GM23248 (cell line): ENCODE data around the gene EEF2KMT. TPM values are rescaled to one million over a fixed set of nuclear protein-coding genes. Genes with fewer than 3 reads are reported as not detected.
"Not testable (repeated sequence)": the region's sequence is repeated elsewhere in the genome, so short reads cannot be mapped to it uniquely, and the experiment has no call there.

ENCODE experiments used
- DNase-seq: peaks from one replicate; pipeline ENCODE4 v3.0.0-alpha.2; 2015
- H2AFZ ChIP-seq: fragments of 200-600 bp; sonication (generic); 2 replicates; pipeline ENCODE4 v1.6.1; 2016; ENCODE audit warnings: antibody characterized with exemption
- H3F3A ChIP-seq: fragments of 200-600 bp; sonication (generic); 2 replicates; pipeline ENCODE4 v1.6.1; 2016; ENCODE audit warnings: mild to moderate bottlenecking, antibody characterized with exemption, mixed run types; ENCODE audit not compliant: insufficient read depth
- H3K27ac ChIP-seq: fragments of 200-600 bp; sonication (generic); 2 replicates; pipeline ENCODE4 v1.5.1; 2016; ENCODE audit warnings: mild to moderate bottlenecking
- H3K27me3 ChIP-seq: fragments of 200-600 bp; sonication (generic); replicated peaks from 2 replicates; pipeline ENCODE4 v1.6.1; 2016; ENCODE audit warnings: mild to moderate bottlenecking; ENCODE audit not compliant: insufficient read depth
- H3K36me3 ChIP-seq: fragments of 200-600 bp; sonication (generic); 2 replicates; pipeline ENCODE4 v1.6.1; 2016; ENCODE audit warnings: low read depth, mild to moderate bottlenecking
- H3K4me1 ChIP-seq: fragments of 200-600 bp; sonication (generic); 2 replicates; pipeline ENCODE4 v1.6.1; 2016; ENCODE audit warnings: mild to moderate bottlenecking; ENCODE audit not compliant: insufficient read depth
- H3K4me2 ChIP-seq: fragments of 200-600 bp; sonication (generic); one replicate; pipeline ENCODE4 v1.6.1; 2016; ENCODE audit warnings: mild to moderate bottlenecking; ENCODE audit not compliant: unreplicated experiment
- H3K4me3 ChIP-seq: fragments of 200-600 bp; sonication (generic); 2 replicates; pipeline ENCODE4 v1.5.1; 2016; ENCODE audit warnings: mild to moderate bottlenecking
- H3K79me2 ChIP-seq: fragments of 200-600 bp; sonication (generic); 2 replicates; pipeline ENCODE4 v1.6.1; 2016; ENCODE audit warnings: mild to moderate bottlenecking; ENCODE audit not compliant: insufficient read depth
- H3K9ac ChIP-seq: fragments of 200-600 bp; sonication (generic); 2 replicates; pipeline ENCODE4 v1.6.1; 2016; ENCODE audit warnings: mild to moderate bottlenecking
- H3K9me2 ChIP-seq: fragments of 200-600 bp; sonication (generic); 2 replicates; pipeline ENCODE4 v1.6.1; 2016; ENCODE audit warnings: mixed run types, mild to moderate bottlenecking, moderate library complexity; ENCODE audit not compliant: insufficient read depth
- H3K9me3 ChIP-seq: fragments of 200-600 bp; sonication (generic); one replicate; pipeline ENCODE4 v1.6.1; 2017; ENCODE audit warnings: low read depth
- H4K20me1 ChIP-seq: fragments of 200-600 bp; sonication (generic); 2 replicates; pipeline ENCODE4 v1.6.0; 2016; ENCODE audit not compliant: insufficient read depth
- EZH2 ChIP-seq: fragments of 200-600 bp; sonication (generic); IDR thresholded peaks from 2 replicates; pipeline ENCODE4 v1.6.1; 2018; ENCODE audit warnings: antibody characterized with exemption, mild to moderate bottlenecking; ENCODE audit not compliant: insufficient read depth, poor library complexity, severe bottlenecking
- EZH2phosphoT487 ChIP-seq: fragments of 200-600 bp; sonication (generic); IDR thresholded peaks from 2 replicates; pipeline ENCODE4 v1.6.1; 2018; ENCODE audit warnings: antibody characterized with exemption, moderate library complexity, mild to moderate bottlenecking, low read depth; ENCODE audit not compliant: insufficient read depth
- WGBS, 2 experiments: methylation state at CpG; one replicate each; pipeline ENCODE4 v1.1.6; 2015 to 2017; ENCODE audit warnings: low lambda C conversion rate in 2 of 2, low coverage in 1 of 2; ENCODE audit errors: missing lambda C conversion rate in 2 of 2; 5-methylcytosine and 5-hydroxymethylcytosine counted together
- in situ Hi-C: fragments of 300-500 bp; cut with MboI; formaldehyde crosslinking; loops from 2 replicates; pipeline ENCODE4 v1.15.0; 2020
- polyA plus RNA-seq: library from polyadenylated mRNA; unstranded; fragments of >200 nt; fragmentation: Nextera tagmentation; extraction: Ambion mirVana; gene quantifications from 2 replicates; pipeline ENCODE4 v1.2.1, GENCODE V29; 2016
- total RNA-seq: library from RNA; depleted of rRNA; stranded (reverse); fragments of >200 nt; shearing (Covaris generic); gene quantifications from 2 replicates; pipeline ENCODE4 v1.2.3, GENCODE V29; 2014; rRNA removed

EEF2KMT gene
- total RNA-seq = 11.2 and 12.4 TPM in 2 replicates
- 13.9 and 16.2 TPM in 2 replicates for polyA plus RNA-seq

GRCh38 chr16:5097470-5098220 is at the start of gene EEF2KMT:
TSS of gene EEF2KMT (minus strand) at chr16:5097795. CDS start at chr16:5097739, 56 bp downstream.
- Histone ChIP-seq H3K4me2 (peak within 1 kb of the TSS; percentile 75), H3K27ac (peak within 1 kb of the TSS; percentile 49), H3K9ac (peak within 1 kb of the TSS; percentile 84), H2AFZ (peak within 1 kb of the TSS; percentile 92), H3K4me3 (peak within 1 kb of the TSS; percentile 80)
- H3F3A ChIP-seq, H3K36me3 ChIP-seq, H4K20me1 ChIP-seq, H3K27me3 ChIP-seq, H3K4me1 ChIP-seq, in situ Hi-C loops, H3K9me3 ChIP-seq, H3K9me2 ChIP-seq, H3K79me2 ChIP-seq: not testable (repeated sequence)
- whole genome bisulfite sequencing, 2 experiments = 1 to 2% methylated on average over 48 to 66 of the region's 67 CpGs
- peak; percentile 99 for DNase-seq

- H3K27me3 ChIP-seq, H2AFZ ChIP-seq, H3F3A ChIP-seq, H4K20me1 ChIP-seq, H3K4me3 ChIP-seq, H3K9me3 ChIP-seq, H3K9ac ChIP-seq, H3K27ac ChIP-seq, H3K36me3 ChIP-seq, H3K79me2 ChIP-seq, H3K9me2 ChIP-seq, H3K4me1 ChIP-seq, in situ Hi-C loops, H3K4me2 ChIP-seq, DNase-seq: not testable (repeated sequence)
- WGBS, 2 experiments = 0% methylated on average over 1 of the region's 1 CpG
Observed at GRCh38 chr16:5144621-5144956, 47.0 kb upstream of the EEF2KMT start.

GRCh38 chr16:5143761-5144620 is 46.4 kb upstream of the EEF2KMT start:
- no peak overlapping the region for H3K9ac ChIP-seq
- H3K4me2 ChIP-seq = no peak overlapping the region

DNA sequence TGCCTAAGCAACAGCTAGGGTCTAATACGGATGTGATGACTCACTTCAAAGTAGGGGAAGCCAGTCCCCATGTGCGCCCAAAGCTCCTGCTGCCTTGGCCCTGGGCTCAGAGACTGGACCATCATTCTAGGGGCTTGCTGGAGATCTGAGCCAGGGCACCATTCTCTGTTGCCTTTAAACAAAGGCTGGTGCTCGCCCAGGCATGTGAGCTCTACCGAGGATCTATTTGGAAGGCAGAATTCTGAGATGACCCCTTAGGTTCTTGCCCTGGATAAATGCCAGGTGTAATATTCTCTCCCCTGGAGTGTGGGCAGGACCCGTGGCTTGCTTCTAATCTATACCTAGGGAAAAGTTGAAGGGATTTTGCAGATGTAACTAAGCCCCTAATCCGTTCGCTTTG is 42.6 kb upstream of the EEF2KMT start:
- DNase-seq, H3K79me2 ChIP-seq, H3K9ac ChIP-seq, H3K27ac ChIP-seq, H2AFZ ChIP-seq, H3K27me3 ChIP-seq, H3K9me2 ChIP-seq, H3K4me1 ChIP-seq, H3K9me3 ChIP-seq, in situ Hi-C loops, H3K36me3 ChIP-seq, H3K4me2 ChIP-seq, H4K20me1 ChIP-seq, H3K4me3 ChIP-seq, H3F3A ChIP-seq: not testable (repeated sequence)
- WGBS, 2 experiments = 24 to 25% methylated on average over 7 of the region's 7 CpGs

More at GRCh38 chr16:5143761-5144620, 46.4 kb upstream of the EEF2KMT start:
- Histone ChIP-seq H3K36me3 (no peaks in the 10 kb centered on the region), H2AFZ (no peak overlapping the region), H3K27me3 (no peaks in the 10 kb centered on the region), H3K4me3 (no peak overlapping the region), H3K4me1 (no peaks in the 10 kb centered on the region), H3K79me2 (no peaks in the 10 kb centered on the region), H3K27ac (no peak overlapping the region), H4K20me1 (no peaks in the 10 kb centered on the region), H3K9me3 (no peaks in the 10 kb centered on the region), H3F3A (no peaks in the 10 kb centered on the region), H3K9me2 (no peaks in the 10 kb centered on the region)
- 47 to 48% methylated on average over 7 of the region's 7 CpGs for WGBS, 2 experiments
- TF ChIP-seq EZH2phosphoT487 (no peak), EZH2 (no peak)
- in situ Hi-C loops = no loop called here
- no peak for DNase-seq

GRCh38 chr16:5134739-5135452 is 37.3 kb upstream of the EEF2KMT start:
- H3K79me2 ChIP-seq, H3K4me1 ChIP-seq, H3F3A ChIP-seq, H3K9me2 ChIP-seq, H3K27ac ChIP-seq, H3K4me3 ChIP-seq, DNase-seq, H2AFZ ChIP-seq, in situ Hi-C loops, H3K9me3 ChIP-seq, H3K4me2 ChIP-seq, H3K36me3 ChIP-seq, H3K27me3 ChIP-seq, H4K20me1 ChIP-seq, H3K9ac ChIP-seq: not testable (repeated sequence)
- WGBS, 2 experiments = 24 to 28% methylated on average over 13 of the region's 13 CpGs

- H4K20me1 ChIP-seq, H3K9me3 ChIP-seq, H3K27me3 ChIP-seq, H3K4me1 ChIP-seq, in situ Hi-C loops, H2AFZ ChIP-seq, H3K9ac ChIP-seq, H3K27ac ChIP-seq, H3K4me2 ChIP-seq, H3K36me3 ChIP-seq, H3K79me2 ChIP-seq, H3K9me2 ChIP-seq, H3K4me3 ChIP-seq, H3F3A ChIP-seq, DNase-seq: not testable (repeated sequence)
- WGBS, 2 experiments = 3 to 5% methylated on average over 13 of the region's 13 CpGs
Observed at GRCh38 chr16:5132915-5133600, 35.5 kb upstream of the EEF2KMT start.
